Trophoblast cell (in vitro differentiated cells and primary cell): ENCODE results near the gene CSRP1.
"Not testable (repeated sequence)": the region's sequence is repeated elsewhere in the genome, so short reads cannot be mapped to it uniquely, and the experiment has no call there.

ENCODE experiments used
- DNase-seq, 2 donors: peaks; one replicate each; pipeline ENCODE4 v3.0.0-alpha.2; 2016
- H2AFZ ChIP-seq: 2 replicates; pipeline ENCODE4 v1.6.1; 2013; ENCODE audit warnings: low read length, moderate library complexity, mild to moderate bottlenecking; ENCODE audit not compliant: insufficient read depth, poor library complexity
- H2AK5ac ChIP-seq: 2 replicates; pipeline ENCODE4 v1.6.1; 2013; ENCODE audit warnings: mild to moderate bottlenecking, low read length
- H2BK120ac ChIP-seq: 2 replicates; pipeline ENCODE4 v1.6.1; 2013; ENCODE audit warnings: low read length, mild to moderate bottlenecking, moderate library complexity; ENCODE audit not compliant: insufficient read depth, poor library complexity
- H2BK12ac ChIP-seq: 2 replicates; pipeline ENCODE4 v1.6.1; 2013; ENCODE audit warnings: mild to moderate bottlenecking, low read length, moderate library complexity
- H2BK5ac ChIP-seq: 2 replicates; pipeline ENCODE4 v1.6.1; 2013; ENCODE audit warnings: low read length, low read depth, moderate library complexity, mild to moderate bottlenecking; ENCODE audit not compliant: poor library complexity
- H3K14ac ChIP-seq: 2 replicates; pipeline ENCODE4 v1.6.1; 2013; ENCODE audit warnings: mild to moderate bottlenecking, low read length
- H3K18ac ChIP-seq: 2 replicates; pipeline ENCODE4 v1.6.1; 2013; ENCODE audit warnings: mild to moderate bottlenecking, low read length
- H3K23ac ChIP-seq: 2 replicates; pipeline ENCODE4 v1.6.1; 2013; ENCODE audit warnings: low read length
- H3K27ac ChIP-seq: 2 replicates; pipeline ENCODE4 v1.5.1; 2013; ENCODE audit warnings: low read depth, mild to moderate bottlenecking, inconsistent platforms, low read length, moderate library complexity
- H3K27me3 ChIP-seq: 2 replicates; pipeline ENCODE4 v1.6.1; 2013; ENCODE audit warnings: inconsistent platforms, mild to moderate bottlenecking, low read length, moderate library complexity; ENCODE audit not compliant: insufficient read depth
- H3K36me3 ChIP-seq, 2 experiments: 1 replicate in 1 of 2; 2 replicates in 1 of 2; pipeline ENCODE4 v1.6.1; 2013; ENCODE audit warnings: low read length in 2 of 2, mild to moderate bottlenecking in 2 of 2, moderate library complexity in 1 of 2; ENCODE audit not compliant: insufficient read depth in 2 of 2, control insufficient read depth in 1 of 2
- H3K4ac ChIP-seq: 2 replicates; pipeline ENCODE4 v1.6.1; 2013; ENCODE audit warnings: low read depth, mild to moderate bottlenecking, low read length, moderate library complexity
- H3K4me1 ChIP-seq, 2 experiments: 1 replicate in 1 of 2; 2 replicates in 1 of 2; pipeline ENCODE4 v1.6.1; 2013; ENCODE audit warnings: low read length in 2 of 2, mild to moderate bottlenecking in 2 of 2, moderate library complexity in 1 of 2; ENCODE audit not compliant: insufficient read depth in 2 of 2, control insufficient read depth in 1 of 2
- H3K4me2 ChIP-seq: 2 replicates; pipeline ENCODE4 v1.6.1; 2013; ENCODE audit warnings: inconsistent platforms, mild to moderate bottlenecking, low read length, moderate library complexity
- H3K4me3 ChIP-seq: 2 replicates; pipeline ENCODE4 v1.5.1; 2013; ENCODE audit warnings: mild to moderate bottlenecking, low read depth, low read length, inconsistent platforms
- H3K79me1 ChIP-seq: one replicate; pipeline ENCODE4 v1.6.1; 2013; ENCODE audit warnings: low read length
- H3K79me2 ChIP-seq: 2 replicates; pipeline ENCODE4 v1.6.1; 2013; ENCODE audit warnings: low read length, mild to moderate bottlenecking; ENCODE audit not compliant: control insufficient read depth, insufficient read depth, poor library complexity
- H3K9ac ChIP-seq: 2 replicates; pipeline ENCODE4 v1.6.1; 2013; ENCODE audit warnings: mild to moderate bottlenecking, low read length
- H3K9me3 ChIP-seq: 2 replicates; pipeline ENCODE4 v1.6.1; 2013; ENCODE audit warnings: low read depth, mild to moderate bottlenecking, control low read depth, inconsistent platforms, low read length; ENCODE audit not compliant: insufficient read depth
- H4K12ac ChIP-seq: 2 replicates; pipeline ENCODE4 v1.6.1; 2013; ENCODE audit warnings: low read depth, mild to moderate bottlenecking, low read length, moderate library complexity
- H4K8ac ChIP-seq: 2 replicates; pipeline ENCODE4 v1.6.1; 2013; ENCODE audit warnings: low read depth, mild to moderate bottlenecking, low read length, moderate library complexity
- H4K91ac ChIP-seq: one replicate; pipeline ENCODE4 v1.6.1; 2013; ENCODE audit warnings: low read depth, mild to moderate bottlenecking, low read length, moderate library complexity
- WGBS: extraction: QIAGEN DNeasy Blood & Tissue Kit; methylation state at CpG from one replicate; pipeline ENCODE4 v1.1.7; 2013; ENCODE audit warnings: missing lambda C conversion rate; ENCODE audit not compliant: insufficient read length, insufficient coverage; ENCODE audit errors: extremely low coverage; 5-methylcytosine and 5-hydroxymethylcytosine counted together

Gene CSRP1

GRCh38 chr1:201479201-201479730, 27.7 kb downstream of the CSRP1 start:
- Histone ChIP-seq H3K79me2 (no peaks in the 10 kb centered on the region), H3K9ac (no peak overlapping the region), H3K18ac (no peak overlapping the region), H4K12ac (no peak overlapping the region), H3K4me3 (no peak overlapping the region), H2AK5ac (no peak overlapping the region), H3K27ac (no peak overlapping the region), H3K9me3 (no peaks in the 10 kb centered on the region), H2BK12ac (no peak overlapping the region), H2AFZ (no peak overlapping the region), H2BK5ac (no peak overlapping the region), H2BK120ac (no peak overlapping the region), H3K27me3 (no peaks in the 10 kb centered on the region), H3K4me2 (no peak overlapping the region), H3K23ac (no peak overlapping the region), H3K14ac (no peak overlapping the region), H4K8ac (no peak overlapping the region), H3K4ac (no peak overlapping the region), H3K4me1 (peaks cover 20 to 21% of the 10 kb centered on the region in 2 experiments), H3K79me1 (peaks cover 18% of the 10 kb centered on the region), H3K36me3 (peaks cover 10 to 14% of the 10 kb centered on the region in 2 experiments), H4K91ac (no peak overlapping the region)
- WGBS: no CpG with 5 or more reads among the region's 4 CpGs
- DNase-seq: no peak

- H2BK120ac ChIP-seq, H4K91ac ChIP-seq, H4K8ac ChIP-seq, DNase-seq, H3K27me3 ChIP-seq, H3K4me2 ChIP-seq, H3K79me2 ChIP-seq, H3K9me3 ChIP-seq, H2AK5ac ChIP-seq, H2AFZ ChIP-seq, H3K18ac ChIP-seq, H3K23ac ChIP-seq, H2BK5ac ChIP-seq, H3K9ac ChIP-seq, H4K12ac ChIP-seq, H2BK12ac ChIP-seq, H3K27ac ChIP-seq, H3K4ac ChIP-seq, H3K4me3 ChIP-seq, H3K36me3 ChIP-seq, H3K14ac ChIP-seq: not testable (repeated sequence)
- WGBS: no CpG with 5 or more reads among the region's 3 CpGs
- Histone ChIP-seq H3K79me1 (peaks cover 17% of the 10 kb centered on the region), H3K4me1 (peaks cover 20 to 21% of the 10 kb centered on the region in 2 experiments)
Observed at GRCh38 chr1:201478666-201479065, 28.3 kb downstream of the CSRP1 start.

GRCh38 chr1:201476670-201477344, 30.1 kb downstream of the CSRP1 start:
- Histone ChIP-seq H3K9me3 (no peaks in the 10 kb centered on the region), H3K23ac (no peak overlapping the region), H2BK120ac (no peak overlapping the region), H2BK12ac (no peak overlapping the region), H2AK5ac (no peak overlapping the region), H3K4me2 (no peak overlapping the region), H3K79me1 (peaks cover 6% of the 10 kb centered on the region), H2AFZ (no peak overlapping the region), H4K91ac (no peak overlapping the region), H4K8ac (no peak overlapping the region), H3K4ac (no peak overlapping the region), H3K79me2 (no peaks in the 10 kb centered on the region), H3K18ac (no peak overlapping the region), H3K4me3 (no peak overlapping the region), H3K14ac (no peak overlapping the region), H4K12ac (no peak overlapping the region), H2BK5ac (no peak overlapping the region), H3K27ac (no peak overlapping the region), H3K27me3 (no peaks in the 10 kb centered on the region), H3K4me1 (peaks cover 11 to 15% of the 10 kb centered on the region in 2 experiments), H3K36me3 (no peaks in the 10 kb centered on the region), H3K9ac (no peak overlapping the region)
- DNase-seq: no peak
- WGBS: no CpG with 5 or more reads among the region's 6 CpGs

- Histone ChIP-seq H4K12ac (no peak overlapping the region), H2BK120ac (no peak overlapping the region), H2BK5ac (no peak overlapping the region), H3K23ac (no peak overlapping the region), H4K8ac (no peak overlapping the region), H3K4ac (no peak overlapping the region), H3K36me3 (no peaks in the 10 kb centered on the region), H3K4me3 (no peak overlapping the region), H3K79me2 (no peaks in the 10 kb centered on the region), H3K4me1 (peaks cover 7 to 11% of the 10 kb centered on the region in 2 experiments), H3K4me2 (no peak overlapping the region), H4K91ac (no peak overlapping the region), H3K79me1 (peaks cover 5% of the 10 kb centered on the region), H3K14ac (no peak overlapping the region), H3K27me3 (no peaks in the 10 kb centered on the region), H2BK12ac (no peak overlapping the region), H3K27ac (no peak overlapping the region), H3K9me3 (no peaks in the 10 kb centered on the region), H3K18ac (no peak overlapping the region), H3K9ac (no peak overlapping the region), H2AK5ac (no peak overlapping the region), H2AFZ (no peak overlapping the region)
- DNase-seq: no peak
- no CpG with 5 or more reads among the region's 8 CpGs for WGBS
Observed at GRCh38 chr1:201475915-201476669, 30.8 kb downstream of the CSRP1 start.
